ENCODE data around the gene SPTBN5.

SPTBN5 gene

DNA sequence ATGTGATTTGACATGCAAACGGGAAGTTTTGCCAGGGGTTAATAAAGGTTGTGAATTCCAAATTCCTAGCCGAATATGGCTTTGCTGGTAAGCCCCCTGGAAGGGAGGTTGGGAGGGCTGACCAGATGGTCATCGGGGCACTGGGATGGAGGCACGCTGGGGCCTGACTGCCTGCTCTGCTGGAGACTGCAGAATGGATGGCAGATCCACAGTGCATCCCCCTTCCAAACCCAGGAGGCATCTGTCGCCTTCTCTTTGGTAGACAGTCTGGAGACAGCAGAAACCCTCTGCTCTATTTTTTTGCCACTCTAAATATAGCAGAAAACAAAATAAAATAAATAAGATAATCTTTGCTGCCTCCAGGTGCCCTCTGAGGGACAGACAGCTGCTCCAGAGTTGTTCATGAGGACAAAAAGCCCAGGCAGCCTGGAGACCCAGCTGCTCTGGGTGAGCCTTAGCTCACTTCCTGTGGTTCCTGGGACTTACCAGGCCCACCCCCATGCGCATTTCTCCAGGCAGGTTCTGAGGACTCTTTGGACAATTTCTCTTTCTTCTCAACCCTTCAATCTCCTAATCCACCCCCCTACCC, 6.1 kb upstream of the SPTBN5 start:
- no peak for DNase-seq (ENCODE audit: low spot score)
- ChIA-PET CTCF (interaction anchor here (0.5 kb wide), 1 partner anchor 126 kb away, joined by 3 read pairs; the partner anchor contains the start of gene MAPKBP1), POLR2A (ENCODE audit: low non-redundant PET) (no interaction called here)
- peak overlapping the region; percentile 38 for H3K27ac ChIP-seq
- TF ChIP-seq, protein P1, sequence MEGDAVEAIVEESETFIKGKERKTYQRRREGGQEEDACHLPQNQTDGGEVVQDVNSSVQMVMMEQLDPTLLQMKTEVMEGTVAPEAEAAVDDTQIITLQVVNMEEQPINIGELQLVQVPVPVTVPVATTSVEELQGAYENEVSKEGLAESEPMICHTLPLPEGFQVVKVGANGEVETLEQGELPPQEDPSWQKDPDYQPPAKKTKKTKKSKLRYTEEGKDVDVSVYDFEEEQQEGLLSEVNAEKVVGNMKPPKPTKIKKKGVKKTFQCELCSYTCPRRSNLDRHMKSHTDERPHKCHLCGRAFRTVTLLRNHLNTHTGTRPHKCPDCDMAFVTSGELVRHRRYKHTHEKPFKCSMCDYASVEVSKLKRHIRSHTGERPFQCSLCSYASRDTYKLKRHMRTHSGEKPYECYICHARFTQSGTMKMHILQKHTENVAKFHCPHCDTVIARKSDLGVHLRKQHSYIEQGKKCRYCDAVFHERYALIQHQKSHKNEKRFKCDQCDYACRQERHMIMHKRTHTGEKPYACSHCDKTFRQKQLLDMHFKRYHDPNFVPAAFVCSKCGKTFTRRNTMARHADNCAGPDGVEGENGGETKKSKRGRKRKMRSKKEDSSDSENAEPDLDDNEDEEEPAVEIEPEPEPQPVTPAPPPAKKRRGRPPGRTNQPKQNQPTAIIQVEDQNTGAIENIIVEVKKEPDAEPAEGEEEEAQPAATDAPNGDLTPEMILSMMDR (conservative IDR thresholded peaks at IDR 0.05; ENCODE audit: low read depth) = no peak

DNA sequence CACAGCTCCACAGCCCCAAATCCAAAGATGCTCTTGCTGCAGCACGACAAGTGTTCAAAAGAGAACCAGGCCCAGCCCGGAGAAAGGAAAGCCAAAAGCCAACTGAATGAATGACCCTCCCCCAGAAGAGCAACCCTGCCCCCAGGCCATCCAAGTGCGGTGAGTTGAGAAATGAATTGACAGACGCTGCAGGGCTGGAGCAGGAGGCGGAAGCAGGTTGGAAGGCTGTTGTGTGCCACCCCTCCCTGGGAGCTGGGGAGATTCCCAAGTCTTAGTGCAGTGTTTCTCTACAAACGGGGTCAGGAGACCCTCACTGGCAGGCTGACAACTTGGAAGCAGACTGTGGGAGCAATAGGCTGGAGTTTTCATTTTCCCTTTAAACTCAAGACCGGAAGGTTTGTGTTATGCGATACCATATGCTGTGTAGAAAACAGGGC, 3.5 kb upstream of the SPTBN5 start:
- no peak for DNase-seq (ENCODE audit: low spot score)
- CTCF ChIA-PET = interaction anchor here (0.5 kb wide), 1 partner anchor 479 kb away, joined by 4 read pairs; no protein-coding TSS in a partner anchor
- POLR2A ChIA-PET (ENCODE audit: low non-redundant PET) = no interaction called here
- TF ChIP-seq, protein P1 (conservative IDR thresholded peaks at IDR 0.05; ENCODE audit: low read depth) = no peak
- peak overlapping the region; percentile 97 for H3K27ac ChIP-seq

DNA sequence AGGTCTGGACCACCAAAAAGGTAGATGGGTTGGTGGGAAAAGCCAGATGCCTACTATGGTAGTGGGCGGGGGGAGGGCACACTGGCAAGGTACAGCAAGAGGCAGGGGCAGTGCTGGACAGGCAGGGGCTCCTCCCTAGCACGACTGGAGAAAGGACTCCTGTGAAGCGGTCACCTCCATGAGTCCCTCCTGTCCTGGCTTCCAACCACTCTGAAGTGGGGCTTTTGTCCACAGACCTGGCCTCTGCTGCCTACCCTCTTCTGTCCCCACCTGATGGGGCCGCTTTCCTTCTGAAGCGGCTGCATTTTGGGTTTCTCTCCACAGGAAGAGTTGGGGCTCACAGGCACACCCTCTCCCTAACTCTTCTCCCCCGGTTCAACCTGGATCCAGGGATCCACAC, 2.7 kb upstream of the SPTBN5 start:
- peak overlapping the region; percentile 97 for H3K27ac ChIP-seq
- no peak for DNase-seq (ENCODE audit: low spot score)
- ChIA-PET CTCF (interaction anchor here (2.5 kb wide), 1 partner anchor 9 kb away, joined by 11 read pairs; no protein-coding TSS in a partner anchor), POLR2A (ENCODE audit: low non-redundant PET) (interaction anchor here (0.6 kb wide), 1 partner anchor 353 kb away, joined by 3 read pairs; the partner anchor contains the start of gene RPAP1)
- TF ChIP-seq, protein P1 (conservative IDR thresholded peaks at IDR 0.05; ENCODE audit: low read depth) = no peak

DNA sequence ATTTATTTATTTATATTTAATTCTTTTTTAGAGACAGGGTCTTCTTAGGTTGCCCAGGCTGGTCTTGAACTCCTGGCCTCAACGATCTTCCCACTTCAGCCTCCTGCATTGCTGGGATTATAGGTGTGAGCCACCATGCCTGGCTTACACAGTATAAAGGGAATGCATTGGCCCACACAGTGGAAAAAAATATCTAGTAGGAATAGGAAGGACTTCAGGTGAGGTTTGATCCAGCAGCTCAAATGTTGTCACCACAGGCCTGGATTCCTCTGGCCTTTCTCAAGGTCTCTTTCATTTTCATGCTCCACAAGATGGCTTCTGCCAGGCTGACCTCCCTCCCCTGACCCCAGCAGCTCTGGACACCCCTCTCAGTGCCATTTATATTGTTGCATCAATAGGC, 2.1 kb upstream of the SPTBN5 start:
- POLR2A ChIA-PET (ENCODE audit: low non-redundant PET) = interaction anchor here (0.6 to 1.2 kb wide), 2 partner anchors 122 to 352 kb away, joined by 3 to 4 read pairs; partner anchors contain the start of genes MAPKBP1 and RPAP1
- CTCF ChIA-PET = interaction anchor here (0.6 to 2.5 kb wide), 2 partner anchors 9 to 71 kb away, joined by 3 to 11 read pairs; no protein-coding TSS in a partner anchor
- peak overlapping the region; percentile 97 for H3K27ac ChIP-seq
- TF ChIP-seq, protein P1 (conservative IDR thresholded peaks at IDR 0.05; ENCODE audit: low read depth) = no peak
- DNase-seq (ENCODE audit: low spot score) = no peak

DNA sequence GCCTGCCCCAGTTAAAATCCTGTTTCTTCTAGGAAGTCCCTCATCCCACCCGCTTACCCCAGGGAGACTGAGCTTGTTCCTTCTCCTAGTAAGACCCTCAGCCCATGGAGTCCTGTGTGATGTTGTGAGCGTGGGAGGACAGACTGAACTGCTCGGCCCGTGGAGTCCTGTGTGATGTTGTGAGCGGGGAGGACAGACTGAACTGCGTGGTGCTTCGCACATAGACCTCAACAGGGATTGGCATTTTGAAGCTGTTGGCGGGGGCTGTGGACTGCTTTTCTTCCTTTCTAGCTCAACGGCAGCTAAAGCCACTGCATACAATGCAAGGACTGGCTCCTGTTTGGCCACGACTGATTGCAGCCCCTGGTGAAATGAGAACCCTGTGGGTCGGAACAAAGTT, 1.6 kb upstream of the SPTBN5 start:
- peak overlapping the region; percentile 97 for H3K27ac ChIP-seq
- no peak for DNase-seq (ENCODE audit: low spot score)
- ChIA-PET POLR2A (ENCODE audit: low non-redundant PET) (interaction anchor here (1.2 kb wide), 1 partner anchor 122 kb away, joined by 4 read pairs; the partner anchor contains the start of gene MAPKBP1), CTCF (interaction anchor here (0.5 to 2.5 kb wide), 4 partner anchors 10 to 94 kb away, joined by 3 to 11 read pairs (median 3); no protein-coding TSS in a partner anchor)
- TF ChIP-seq, protein P1 (conservative IDR thresholded peaks at IDR 0.05; ENCODE audit: low read depth) = no peak

DNA sequence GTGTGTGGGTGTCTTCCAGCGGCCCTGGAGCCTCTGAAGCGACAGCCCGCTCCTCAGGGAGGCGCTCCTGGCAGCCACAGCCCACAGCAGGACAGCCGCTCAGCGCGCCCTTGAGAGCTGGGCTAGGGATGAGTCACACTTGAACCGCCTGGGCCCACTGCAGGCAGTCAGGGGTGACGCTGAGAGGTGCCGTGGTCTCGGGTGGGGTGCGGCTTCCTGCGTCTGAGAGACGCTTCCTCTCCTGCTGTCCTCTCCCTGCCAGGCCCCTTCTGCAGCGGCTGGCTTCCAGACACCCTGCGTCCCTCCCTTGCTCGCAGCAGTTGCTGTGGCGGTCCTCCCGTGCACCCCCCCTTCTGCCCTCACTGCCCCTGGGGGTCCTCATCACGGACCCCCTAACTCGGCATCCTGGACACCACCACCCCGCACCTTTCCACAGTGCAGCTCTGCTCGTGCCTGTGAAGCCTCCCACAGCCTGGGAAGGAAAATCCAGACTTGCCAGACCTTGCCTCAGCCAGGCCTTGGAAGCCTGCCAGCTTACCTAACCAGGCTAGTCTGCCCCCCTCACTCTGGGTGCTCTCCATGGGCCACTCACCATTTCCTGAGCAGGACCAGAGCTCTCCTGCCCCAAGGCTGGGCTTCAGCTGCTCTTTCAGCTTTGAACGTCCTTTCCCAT, 1.1 kb upstream of the SPTBN5 start:
- CTCF ChIA-PET = interaction anchor here (0.5 to 2.5 kb wide), 5 partner anchors 10 to 95 kb away, joined by 3 to 11 read pairs (median 3); no protein-coding TSS in a partner anchor
- peak overlapping the region; percentile 97 for H3K27ac ChIP-seq
- TF ChIP-seq, protein P1 (conservative IDR thresholded peaks at IDR 0.05; ENCODE audit: low read depth) = no peak
- peak; percentile 93 for DNase-seq (ENCODE audit: low spot score)
- POLR2A ChIA-PET (ENCODE audit: low non-redundant PET) = interaction anchor here (1.1 to 1.2 kb wide), 2 partner anchors 24 to 121 kb away, joined by 4 read pairs; partner anchors contain the start of gene MAPKBP1

Data from RWPE1 (cell line).